B cell (primary cell): ENCODE data around the gene MAP4K4.

Experiments
- EZH2 ChIP-seq: IDR thresholded peaks from 2 replicates; pipeline ENCODE4 v1.6.1; 2012; ENCODE audit warnings: borderline replicate concordance, low read depth, mild to moderate bottlenecking, moderate library complexity, low read length; ENCODE audit not compliant: insufficient read depth, poor library complexity, severe bottlenecking
- TF ChIP-seq, protein P1 (sequence below): fragments of 200-600 bp; IDR thresholded peaks from one replicate; pipeline ENCODE4 v1.8.0; 2022; ENCODE audit warnings: antibody characterized with exemption, mild to moderate bottlenecking

DNA sequence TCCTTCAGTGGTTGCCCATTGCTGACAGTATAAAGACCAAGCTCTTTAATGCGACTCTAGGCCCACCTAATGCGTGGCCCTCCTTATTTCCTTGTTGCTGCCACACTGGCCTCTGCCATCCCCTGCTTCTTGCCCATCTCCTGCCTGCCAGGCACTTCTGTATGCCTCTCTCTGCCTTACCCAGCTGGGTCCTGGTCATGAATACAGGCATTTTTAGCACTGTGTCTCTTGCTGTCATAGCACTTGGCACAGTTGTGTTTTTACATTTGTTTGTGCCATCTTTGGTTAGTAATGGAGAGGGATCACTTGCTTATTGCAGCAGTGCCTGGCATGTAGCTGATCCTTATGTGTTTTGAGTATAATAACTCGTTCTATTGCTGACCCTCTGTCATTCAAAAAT, 38.7 kb downstream of the MAP4K4 start:
- no peak for TF ChIP-seq EZH2
- TF ChIP-seq, protein P1, sequence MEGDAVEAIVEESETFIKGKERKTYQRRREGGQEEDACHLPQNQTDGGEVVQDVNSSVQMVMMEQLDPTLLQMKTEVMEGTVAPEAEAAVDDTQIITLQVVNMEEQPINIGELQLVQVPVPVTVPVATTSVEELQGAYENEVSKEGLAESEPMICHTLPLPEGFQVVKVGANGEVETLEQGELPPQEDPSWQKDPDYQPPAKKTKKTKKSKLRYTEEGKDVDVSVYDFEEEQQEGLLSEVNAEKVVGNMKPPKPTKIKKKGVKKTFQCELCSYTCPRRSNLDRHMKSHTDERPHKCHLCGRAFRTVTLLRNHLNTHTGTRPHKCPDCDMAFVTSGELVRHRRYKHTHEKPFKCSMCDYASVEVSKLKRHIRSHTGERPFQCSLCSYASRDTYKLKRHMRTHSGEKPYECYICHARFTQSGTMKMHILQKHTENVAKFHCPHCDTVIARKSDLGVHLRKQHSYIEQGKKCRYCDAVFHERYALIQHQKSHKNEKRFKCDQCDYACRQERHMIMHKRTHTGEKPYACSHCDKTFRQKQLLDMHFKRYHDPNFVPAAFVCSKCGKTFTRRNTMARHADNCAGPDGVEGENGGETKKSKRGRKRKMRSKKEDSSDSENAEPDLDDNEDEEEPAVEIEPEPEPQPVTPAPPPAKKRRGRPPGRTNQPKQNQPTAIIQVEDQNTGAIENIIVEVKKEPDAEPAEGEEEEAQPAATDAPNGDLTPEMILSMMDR = no peak
